Activated CD8-positive, alpha-beta memory T cell treated with anti-CD3 and anti-CD28 coated beads for 36 hours (primary cell): ENCODE data around the gene HMGCS2. TPM values are rescaled to one million over a fixed set of nuclear protein-coding genes. Genes with fewer than 3 reads are reported as not detected.
"Not testable (repeated sequence)": the region's sequence is repeated elsewhere in the genome, so short reads cannot be mapped to it uniquely, and the experiment has no call there.

Experiments used
- CTCF ChIA-PET: fragments of 350-600 bp; sonication (Branson Sonifier 250); formaldehyde crosslinking; loops from one replicate; lab custom pipeline; 2021; ENCODE audit warnings: antibody characterized with exemption; lab: Charles Lee
- POLR2A ChIA-PET: fragments of 350-600 bp; sonication (Branson Sonifier 250); formaldehyde crosslinking; loops from one replicate; lab custom pipeline; 2021; ENCODE audit warnings: antibody characterized with exemption; lab: Charles Lee
- total RNA-seq, 2 experiments: library from RNA; stranded (reverse); gene quantifications; one replicate each; pipeline ENCODE4 v1.2.3, GENCODE V29; 2021

Gene HMGCS2
- total RNA-seq, 2 experiments from 2014 or later, result not detected

- POLR2A ChIA-PET, result no interaction called here
- CTCF ChIA-PET, result interaction anchor here (0.6 kb wide), 1 partner anchor 16 kb away, joined by 3 read pairs; no protein-coding TSS in a partner anchor
Measured at GRCh38 chr1:119794230-119794875, 25.6 kb upstream of the HMGCS2 start.

GRCh38 chr1:119791377-119791776 is 22.7 kb upstream of the HMGCS2 start:
- ChIA-PET POLR2A (no interaction called here), CTCF (no interaction called here)

GRCh38 chr1:119790451-119791198 is 21.9 kb upstream of the HMGCS2 start:
- ChIA-PET POLR2A (no interaction called here), CTCF (no interaction called here)

GRCh38 chr1:119787776-119788175 is 19.1 kb upstream of the HMGCS2 start:
- ChIA-PET CTCF (no interaction called here), POLR2A (no interaction called here)

- POLR2A ChIA-PET, CTCF ChIA-PET: not testable (repeated sequence)
Measured at GRCh38 chr1:119786473-119787050, 17.9 kb upstream of the HMGCS2 start.

GRCh38 chr1:119786046-119786445 is 17.3 kb upstream of the HMGCS2 start:
- POLR2A ChIA-PET, CTCF ChIA-PET: not testable (repeated sequence)

GRCh38 chr1:119784191-119784781 is 15.6 kb upstream of the HMGCS2 start:
- POLR2A ChIA-PET, result no interaction called here
- CTCF ChIA-PET, result no interaction called here

- POLR2A ChIA-PET, result no interaction called here
- CTCF ChIA-PET, result no interaction called here
Measured at GRCh38 chr1:119783354-119784185, 14.9 kb upstream of the HMGCS2 start.

- ChIA-PET POLR2A (no interaction called here), CTCF (no interaction called here)
Measured at GRCh38 chr1:119782631-119783325, 14.1 kb upstream of the HMGCS2 start.

GRCh38 chr1:119781434-119782210 is 12.9 kb upstream of the HMGCS2 start:
- CTCF ChIA-PET, result no interaction called here
- POLR2A ChIA-PET, result no interaction called here

- POLR2A ChIA-PET, result no interaction called here
- CTCF ChIA-PET, result no interaction called here
Measured at GRCh38 chr1:119779869-119780356, 11.2 kb upstream of the HMGCS2 start.

- ChIA-PET CTCF (no interaction called here), POLR2A (no interaction called here)
Measured at GRCh38 chr1:119778886-119779560, 10.3 kb upstream of the HMGCS2 start.

- POLR2A ChIA-PET, result no interaction called here
- CTCF ChIA-PET, result interaction anchor here (0.7 kb wide), 1 partner anchor 16 kb away, joined by 3 read pairs; no protein-coding TSS in a partner anchor
Measured at GRCh38 chr1:119778359-119778758, 9.7 kb upstream of the HMGCS2 start.

- POLR2A ChIA-PET, result no interaction called here
Measured at GRCh38 chr1:119774746-119775490, 6.2 kb upstream of the HMGCS2 start.

GRCh38 chr1:119773711-119774241 is 5.1 kb upstream of the HMGCS2 start:
- CTCF ChIA-PET, result no interaction called here
- POLR2A ChIA-PET, result no interaction called here

More at GRCh38 chr1:119774746-119775490, 6.2 kb upstream of the HMGCS2 start:
- CTCF ChIA-PET, result no interaction called here

- ChIA-PET POLR2A (no interaction called here), CTCF (no interaction called here)
Measured at GRCh38 chr1:119772298-119772697, 3.6 kb upstream of the HMGCS2 start.
